Fibroblast of lung (primary cell): ENCODE data around the gene DDI1. TPM values are rescaled to one million over a fixed set of nuclear protein-coding genes. Genes with fewer than 3 reads are reported as not detected.

Experiments
- DNase-seq, 2 donors: peaks; one replicate each; pipeline versions ENCODE4 v3.0.0 to v3.0.0-alpha.2; 2010; ENCODE audit warnings: low read depth in 2 of 2
- H2AFZ ChIP-seq: 2 replicates; pipeline ENCODE4 v1.5.1; 2012; ENCODE audit warnings: low read length, control low read depth, inconsistent platforms
- H3K27ac ChIP-seq: 2 replicates; pipeline ENCODE4 v1.5.1; 2011; ENCODE audit warnings: low read length, control low read depth; ENCODE audit not compliant: insufficient read depth
- H3K27me3 ChIP-seq: 2 replicates; pipeline ENCODE4 v1.5.1; 2011; ENCODE audit warnings: mild to moderate bottlenecking, low read length; ENCODE audit not compliant: control insufficient read depth, insufficient read depth
- H3K36me3 ChIP-seq: 2 replicates; pipeline ENCODE4 v1.5.1; 2011; ENCODE audit warnings: low read length; ENCODE audit not compliant: control insufficient read depth, insufficient read depth
- H3K4me1 ChIP-seq: 2 replicates; pipeline ENCODE4 v1.5.1; 2011; ENCODE audit warnings: low read length; ENCODE audit not compliant: control insufficient read depth, insufficient read depth; ENCODE audit errors: extremely low read depth
- H3K4me2 ChIP-seq: 2 replicates; pipeline ENCODE4 v1.5.1; 2011; ENCODE audit warnings: low read length, control low read depth; ENCODE audit not compliant: insufficient read depth; ENCODE audit errors: extremely low read depth
- H3K4me3 ChIP-seq, 4 experiments: fragments of 200-600 bp in 1 of 4; sonication (generic) in 1 of 4; replicated peaks in 1 of 4; 2 replicates each; pipeline ENCODE4 v1.5.1; 2011 to 2016; ENCODE audit warnings: low read length in 4 of 4, low read depth in 3 of 4, mild to moderate bottlenecking in 3 of 4, control low read depth in 2 of 4, inconsistent platforms in 1 of 4, mixed read lengths in 1 of 4; ENCODE audit not compliant: insufficient read depth in 1 of 4; ENCODE audit errors: control extremely low read depth in 1 of 4
- H3K79me2 ChIP-seq: 2 replicates; pipeline ENCODE4 v1.5.1; 2012; ENCODE audit warnings: mild to moderate bottlenecking, low read length, inconsistent platforms; ENCODE audit not compliant: control insufficient read depth, insufficient read depth
- H3K9ac ChIP-seq: 2 replicates; pipeline ENCODE4 v1.5.1; 2011; ENCODE audit warnings: mild to moderate bottlenecking, low read length, control low read depth; ENCODE audit not compliant: insufficient read depth
- H3K9me3 ChIP-seq: 2 replicates; pipeline ENCODE4 v1.5.1; 2012; ENCODE audit warnings: low read depth, low read length; ENCODE audit not compliant: control insufficient read depth, insufficient read depth
- H4K20me1 ChIP-seq: 2 replicates; pipeline ENCODE4 v1.5.1; 2011; ENCODE audit warnings: low read length; ENCODE audit not compliant: control insufficient read depth, insufficient read depth; ENCODE audit errors: extremely low read depth
- CTCF ChIP-seq, 2 donors: IDR thresholded peaks in 1 of 2; conservative IDR thresholded peaks in 1 of 2; 1 replicate in 1 of 2; 2 replicates in 1 of 2; pipeline ENCODE4 v1.5.1; 2011 to 2012; ENCODE audit warnings: low read length in 2 of 2, control low read depth in 1 of 2, inconsistent platforms in 1 of 2, low read depth in 1 of 2, mild to moderate bottlenecking in 1 of 2
- EZH2 ChIP-seq: IDR thresholded peaks from 2 replicates; pipeline ENCODE4 v1.5.1; 2012; ENCODE audit warnings: low read length, control low read depth, mild to moderate bottlenecking; ENCODE audit errors: missing control alignments
- polyA plus RNA-seq, 2 donors: library from polyadenylated mRNA; depleted of rRNA in 1 of 2; stranded (reverse) in 1 of 2; unstranded in 1 of 2; fragments of >200 nt; gene quantifications; 2 replicates each; pipeline ENCODE4 v1.2.1, GENCODE V29; 2011 to 2012; ENCODE audit warnings: missing spikeins in 1 of 2
- total RNA-seq: library from RNA; depleted of rRNA; stranded (reverse); fragments of >200 nt; gene quantifications from 2 replicates; pipeline ENCODE4 v1.2.1, GENCODE V29; 2014

Gene DDI1
- total and polyA plus RNA-seq, 2 donors (not counting 1 experiment from before 2014, with no cell fraction given), result not detected

- no peak overlapping the region for H3K9ac ChIP-seq
- no peaks in the 10 kb centered on the region for H3K9me3 ChIP-seq
- H3K4me3 ChIP-seq, result no peak overlapping the region
- H3K36me3 ChIP-seq, result no peaks in the 10 kb centered on the region
- H3K4me1 ChIP-seq, result no peaks in the 10 kb centered on the region
- no peaks in the 10 kb centered on the region for H3K79me2 ChIP-seq
- H3K4me2 ChIP-seq, result no peak overlapping the region
- H4K20me1 ChIP-seq, result no peaks in the 10 kb centered on the region
- H3K27me3 ChIP-seq, result no peaks in the 10 kb centered on the region
- DNase-seq, result no peak
- TF ChIP-seq EZH2 (no peak), CTCF (conservative IDR thresholded peaks at IDR 0.05 in 1 of 2, IDR thresholded peaks at IDR 0.05 in 1 of 2; ENCODE audit: low read depth in 1 of 2, low read length in 2 of 2) (no peak)
- H3K27ac ChIP-seq, result no peak overlapping the region
- H2AFZ ChIP-seq, result no peak overlapping the region
These were observed 38.7 kb downstream of the DDI1 start for GRCh38 chr11:104075091-104075490.

- H3K27ac ChIP-seq, result no peak overlapping the region
- H4K20me1 ChIP-seq, result no peaks in the 10 kb centered on the region
- H3K9ac ChIP-seq, result no peak overlapping the region
- no peaks in the 10 kb centered on the region for H3K9me3 ChIP-seq
- H3K4me3 ChIP-seq, result no peak overlapping the region
- no peak overlapping the region for H3K4me2 ChIP-seq
- H3K4me1 ChIP-seq, result no peaks in the 10 kb centered on the region
- DNase-seq, result no peak
- no peak overlapping the region for H2AFZ ChIP-seq
- no peaks in the 10 kb centered on the region for H3K36me3 ChIP-seq
- H3K27me3 ChIP-seq, result no peaks in the 10 kb centered on the region
- H3K79me2 ChIP-seq, result no peaks in the 10 kb centered on the region
- no peak for TF ChIP-seq CTCF (conservative IDR thresholded peaks at IDR 0.05 in 1 of 2, IDR thresholded peaks at IDR 0.05 in 1 of 2; ENCODE audit: low read depth in 1 of 2, low read length in 2 of 2)
- no peak for TF ChIP-seq EZH2
These were observed 39.3 kb downstream of the DDI1 start for GRCh38 chr11:104075706-104076105.

- no peak overlapping the region for H3K9ac ChIP-seq
- no peak overlapping the region for H3K4me3 ChIP-seq
- DNase-seq, result peak in 1 of 2 donors; percentile 24
- no peaks in the 10 kb centered on the region for H3K27me3 ChIP-seq
- H3K79me2 ChIP-seq, result no peaks in the 10 kb centered on the region
- no peaks in the 10 kb centered on the region for H3K36me3 ChIP-seq
- H3K4me2 ChIP-seq, result no peak overlapping the region
- H2AFZ ChIP-seq, result no peak overlapping the region
- H3K9me3 ChIP-seq, result no peaks in the 10 kb centered on the region
- no peak for TF ChIP-seq EZH2
- no peak overlapping the region for H3K27ac ChIP-seq
- no peaks in the 10 kb centered on the region for H3K4me1 ChIP-seq
- no peaks in the 10 kb centered on the region for H4K20me1 ChIP-seq
These were observed 40.0 kb downstream of the DDI1 start for GRCh38 chr11:104076455-104076854.
